DOHH2 (cell line): ENCODE data around the gene OASL.

Experiments used
- H3F3A ChIP-seq: fragments of 200-600 bp; sonication (generic), shearing (Covaris generic); 2 replicates; pipeline ENCODE4 v1.6.0; 2016; ENCODE audit warnings: antibody characterized with exemption, mild to moderate bottlenecking; ENCODE audit not compliant: control insufficient read depth, insufficient read depth
- H3K27ac ChIP-seq: fragments of 200-600 bp; sonication (generic); 2 replicates; pipeline ENCODE4 v1.5.1; 2014; ENCODE audit warnings: low read depth, mild to moderate bottlenecking, low read length, moderate library complexity
- H3K27me3 ChIP-seq: fragments of 200-600 bp; sonication (generic); 2 replicates; pipeline ENCODE4 v1.6.1; 2014; ENCODE audit warnings: mild to moderate bottlenecking, low read length, mixed read lengths; ENCODE audit not compliant: control insufficient read depth
- H3K36me3 ChIP-seq: fragments of 200-600 bp; sonication (generic); 2 replicates; pipeline ENCODE4 v1.6.1; 2014; ENCODE audit warnings: mild to moderate bottlenecking, low read length, moderate library complexity, mixed read lengths; ENCODE audit not compliant: control insufficient read depth
- H3K4me1 ChIP-seq: fragments of 200-600 bp; sonication (generic); 2 replicates; pipeline ENCODE4 v1.6.1; 2014; ENCODE audit warnings: mild to moderate bottlenecking, low read length, mixed read lengths; ENCODE audit not compliant: control insufficient read depth
- H3K4me2 ChIP-seq: fragments of 200-600 bp; sonication (generic); 2 replicates; pipeline ENCODE4 v1.6.0; 2014; ENCODE audit warnings: mild to moderate bottlenecking, low read length, moderate library complexity
- H3K4me3 ChIP-seq: fragments of 200-600 bp; sonication (generic); 2 replicates; pipeline ENCODE4 v1.5.1; 2014; ENCODE audit warnings: mild to moderate bottlenecking, low read length, mixed read lengths
- H3K79me2 ChIP-seq: fragments of 200-600 bp; sonication (generic); 2 replicates; pipeline ENCODE4 v1.6.1; 2014; ENCODE audit warnings: mild to moderate bottlenecking, low read length, mixed read lengths; ENCODE audit not compliant: control insufficient read depth
- H3K9me2 ChIP-seq: fragments of 200-600 bp; sonication (generic); replicated peaks from 2 replicates; pipeline ENCODE4 v1.6.1; 2014; ENCODE audit warnings: mild to moderate bottlenecking, low read length, mixed read lengths; ENCODE audit not compliant: control insufficient read depth
- H3K9me3 ChIP-seq: fragments of 200-600 bp; sonication (generic); 2 replicates; pipeline ENCODE4 v1.6.1; 2014; ENCODE audit warnings: antibody characterized with exemption, low read length, mixed read lengths; ENCODE audit not compliant: control insufficient read depth, insufficient read depth
- H4K20me1 ChIP-seq: fragments of 200-600 bp; sonication (generic); 2 replicates; pipeline ENCODE4 v1.6.0; 2014; ENCODE audit warnings: low read depth, mild to moderate bottlenecking, antibody characterized with exemption, low read length, moderate library complexity; ENCODE audit not compliant: control insufficient read depth, insufficient read depth
- CTCF ChIP-seq: fragments of 200-600 bp; sonication (generic); IDR thresholded peaks from one replicate; pipeline ENCODE4 v1.5.1; 2014; ENCODE audit warnings: antibody characterized with exemption, mild to moderate bottlenecking, low read depth, low read length; ENCODE audit not compliant: poor library complexity, severe bottlenecking
- EZH2phosphoT487 ChIP-seq: fragments of 200-600 bp; sonication (generic); IDR thresholded peaks from 2 replicates; pipeline ENCODE4 v1.6.1; 2017; ENCODE audit warnings: borderline replicate concordance, mild to moderate bottlenecking, antibody characterized with exemption, low read length, moderate library complexity, mixed read lengths

OASL gene

GRCh38 chr12:120979862-120980696 lies 59.0 kb downstream of the OASL start:
- Histone ChIP-seq H3K4me2 (no peak overlapping the region), H3K36me3 (no peaks in the 10 kb centered on the region), H3K4me3 (no peak overlapping the region), H3F3A (no peaks in the 10 kb centered on the region), H3K9me3 (no peaks in the 10 kb centered on the region), H3K4me1 (no peaks in the 10 kb centered on the region), H3K27ac (no peak overlapping the region), H3K9me2 (no peaks in the 10 kb centered on the region), H4K20me1 (no peaks in the 10 kb centered on the region), H3K27me3 (no peaks in the 10 kb centered on the region), H3K79me2 (no peaks in the 10 kb centered on the region)
- TF ChIP-seq CTCF (no peak), EZH2phosphoT487 (no peak)

GRCh38 chr12:120979220-120979861 lies 59.7 kb downstream of the OASL start:
- TF ChIP-seq EZH2phosphoT487, result no peak
- Histone ChIP-seq H3K27me3 (no peaks in the 10 kb centered on the region), H3K79me2 (no peaks in the 10 kb centered on the region), H3F3A (no peaks in the 10 kb centered on the region), H3K4me1 (no peaks in the 10 kb centered on the region), H3K4me3 (no peak overlapping the region), H3K4me2 (no peak overlapping the region), H3K9me2 (no peaks in the 10 kb centered on the region), H3K36me3 (no peaks in the 10 kb centered on the region), H3K9me3 (no peaks in the 10 kb centered on the region), H3K27ac (no peak overlapping the region), H4K20me1 (no peaks in the 10 kb centered on the region)

- Histone ChIP-seq H4K20me1 (no peaks in the 10 kb centered on the region), H3K4me1 (no peaks in the 10 kb centered on the region), H3K79me2 (no peaks in the 10 kb centered on the region), H3K27ac (no peak within 1 kb of the TSS), H3K9me2 (no peaks in the 10 kb centered on the region), H3K27me3 (no peaks in the 10 kb centered on the region), H3F3A (no peaks in the 10 kb centered on the region), H3K4me2 (no peak within 1 kb of the TSS), H3K9me3 (no peaks in the 10 kb centered on the region), H3K36me3 (no peaks in the 10 kb centered on the region), H3K4me3 (no peak within 1 kb of the TSS)
- TF ChIP-seq CTCF (no peak), EZH2phosphoT487 (no peak)
Observed at GRCh38 chr12:120978296-120979219, 60.5 kb downstream of the OASL start, which contains the start of gene HNF1A. Gene HNF1A (plus strand): TSS chr12:120978543. CDS start chr12:120978769, 226 bp downstream.
